PFSK-1 (cell line): ENCODE measurements around the gene BLTP3B.

ENCODE experiments used
- FOXP2 ChIP-seq: optimal IDR thresholded peaks from 2 replicates; pipeline ENCODE3; 2011; ENCODE audit warnings: borderline replicate concordance, control low read depth, inconsistent platforms; ENCODE audit not compliant: insufficient read depth; ENCODE audit errors: extremely low read length, extremely low read depth
- POLR2AphosphoS5 ChIP-seq: IDR thresholded peaks from 2 replicates; pipeline ENCODE4 v1.6.1; 2012; ENCODE audit warnings: low read depth, mild to moderate bottlenecking, control low read depth, low read length, moderate library complexity
- REST ChIP-seq, 2 experiments: IDR thresholded peaks; 2 replicates each; pipeline versions ENCODE4 v1.6.1 to v1.8.0; 2011 to 2012; ENCODE audit warnings: low read depth in 2 of 2, low read length in 2 of 2, control low read depth in 1 of 2, inconsistent platforms in 1 of 2, mild to moderate bottlenecking in 1 of 2, moderate library complexity in 1 of 2; ENCODE audit not compliant: insufficient read depth in 1 of 2
- SIN3A ChIP-seq: IDR thresholded peaks from 2 replicates; pipeline ENCODE4 v1.6.1; 2012; ENCODE audit warnings: mild to moderate bottlenecking, low read length, moderate library complexity, borderline replicate concordance; ENCODE audit not compliant: insufficient read depth
- TAF1 ChIP-seq: IDR thresholded peaks from 2 replicates; pipeline ENCODE4 v1.6.1; 2012; ENCODE audit warnings: low read length, control low read depth, borderline replicate concordance; ENCODE audit not compliant: insufficient read depth

- no peak for TF ChIP-seq REST (IDR thresholded peaks at IDR 0.05; ENCODE audit: insufficient read depth in 1 of 2, low read depth in 2 of 2, low read length in 2 of 2)
- no peak for TF ChIP-seq POLR2AphosphoS5
- no peak for TF ChIP-seq SIN3A
- no peak for TF ChIP-seq TAF1
- no peak for TF ChIP-seq FOXP2
These were observed 14.7 kb downstream of the BLTP3B start for GRCh38 chr12:100127766-100128511.
